HG03469 (cell line): ENCODE results near the gene CRTC2.
A peak's percentile ranks its signal among the peaks of the same experiment; 100 is the strongest.
"Not testable (repeated sequence)": the region's sequence is repeated elsewhere in the genome, so short reads cannot be mapped to it uniquely, and the experiment has no call there.

ENCODE experiments used
- ATAC-seq: cut with Tn5 transposase; IDR thresholded peaks from one replicate; pipeline ENCODE4 v1.9.1; 2021; ENCODE audit warnings: mild to moderate bottlenecking, moderate library complexity, moderate number of reproducible peaks; ENCODE audit not compliant: unreplicated experiment

CRTC2 gene

GRCh38 chr1:153958111-153958960, at the start of gene CRTC2:
TSS of gene CRTC2 (minus strand) at chr1:153958612. CDS start at chr1:153958497, 115 bp downstream.
- peak; percentile 68 for ATAC-seq

GRCh38 chr1:154006136-154006535, 47.7 kb upstream of the CRTC2 start:
- no peak for ATAC-seq

GRCh38 chr1:154000420-154000819, 42.0 kb upstream of the CRTC2 start:
- ATAC-seq, result no peak

GRCh38 chr1:153996882-153997281, 38.5 kb upstream of the CRTC2 start:
- ATAC-seq, result not testable (repeated sequence)

GRCh38 chr1:153995640-153996039, 37.2 kb upstream of the CRTC2 start:
- no peak for ATAC-seq

GRCh38 chr1:153995202-153995601, 36.8 kb upstream of the CRTC2 start:
- no peak for ATAC-seq

GRCh38 chr1:153991806-153992205, 33.4 kb upstream of the CRTC2 start:
- ATAC-seq, result no peak

- ATAC-seq, result no peak
Observed at GRCh38 chr1:153991151-153991630, 32.8 kb upstream of the CRTC2 start.

- peak; percentile 64 for ATAC-seq
Observed at GRCh38 chr1:153990468-153991150, 32.2 kb upstream of the CRTC2 start, which contains the start of gene RPS27. TSS of gene RPS27 (plus strand) at chr1:153990762. CDS start at chr1:153990797, 35 bp downstream.

- ATAC-seq, result no peak
Observed at GRCh38 chr1:153987621-153988020, 29.2 kb upstream of the CRTC2 start.

- ATAC-seq, result no peak
Observed at GRCh38 chr1:153985941-153986761, 27.7 kb upstream of the CRTC2 start, which contains the start of gene RAB13. TSS of gene RAB13 (minus strand) at chr1:153986339. CDS start at chr1:153986236, 103 bp downstream.

GRCh38 chr1:153985341-153985912, 27.0 kb upstream of the CRTC2 start:
- ATAC-seq, result no peak

- no peak for ATAC-seq
Observed at GRCh38 chr1:153984123-153984894, 25.9 kb upstream of the CRTC2 start.

- ATAC-seq, result not testable (repeated sequence)
Observed at GRCh38 chr1:153981735-153982134, 23.3 kb upstream of the CRTC2 start.

GRCh38 chr1:153979091-153979490, 20.7 kb upstream of the CRTC2 start:
- not testable (repeated sequence) for ATAC-seq

GRCh38 chr1:153978274-153978909, 20.0 kb upstream of the CRTC2 start:
- ATAC-seq, result no peak

- ATAC-seq, result peak; percentile 49
Observed at GRCh38 chr1:153977250-153978240, 19.1 kb upstream of the CRTC2 start, which contains the start of gene JTB. TSS of gene JTB (minus strand) at chr1:153977674. CDS start at chr1:153977252, 422 bp downstream.

- ATAC-seq, result no peak
Observed at GRCh38 chr1:153976819-153977249, 18.4 kb upstream of the CRTC2 start.
